HEK293 (cell line): ENCODE results near the gene MKLN1.

ENCODE experiments used
- CTCF ChIA-PET: fragments of 350-600 bp; formaldehyde crosslinking; extraction: SDS; loops from one replicate; lab custom pipeline; 2021; ENCODE audit warnings: antibody characterized with exemption; lab: Yijun Ruan, JAX
- POLR2A ChIA-PET: fragments of 300-600 bp; formaldehyde crosslinking; extraction: SDS; loops from one replicate; lab custom pipeline; 2020; ENCODE audit warnings: antibody characterized with exemption, inconsistent platforms; lab: Yijun Ruan, JAX
- H3K27ac ChIP-seq: fragments of 200-500 bp; sonication (Bioruptor generic); 2 replicates; pipeline ENCODE4 v1.5.1; 2014; ENCODE audit warnings: low read depth, low read length, control low read depth, inconsistent platforms; ENCODE audit errors: extremely low read depth
- H3K36me3 ChIP-seq, 2 experiments: fragments of 200-500 bp in 1 of 2; sonication (Bioruptor generic) in 1 of 2; 1 replicate in 1 of 2; 2 replicates in 1 of 2; pipeline ENCODE4 v1.5.1; 2014 to 2017; ENCODE audit warnings: inconsistent platforms in 2 of 2, low read length in 2 of 2; ENCODE audit not compliant: control insufficient read depth in 2 of 2, insufficient read depth in 1 of 2
- H3K4me1 ChIP-seq: fragments of 200-500 bp; sonication (Bioruptor generic); 2 replicates; pipeline ENCODE4 v1.5.1; 2014; ENCODE audit warnings: mild to moderate bottlenecking, low read length, inconsistent platforms; ENCODE audit not compliant: control insufficient read depth, insufficient read depth
- H3K4me3 ChIP-seq: 2 replicates; pipeline ENCODE4 v1.5.1; 2011; ENCODE audit warnings: low read depth, mild to moderate bottlenecking, control low read depth, low read length, moderate library complexity
- H3K9me3 ChIP-seq: fragments of 200-500 bp; sonication (Bioruptor generic); 2 replicates; pipeline ENCODE4 v1.5.1; 2014; ENCODE audit warnings: low read depth, low read length, inconsistent platforms; ENCODE audit not compliant: control insufficient read depth, insufficient read depth
- BCL11A ChIP-seq: fragments of 450-650 bp; formaldehyde crosslinking; IDR thresholded peaks from 2 replicates; pipeline ENCODE4 v1.5.1; 2016; ENCODE audit warnings: low read depth, missing biosample characterization, missing genetic modification characterization
- KLF1 ChIP-seq: fragments of 450-650 bp; formaldehyde crosslinking; IDR thresholded peaks from 2 replicates; pipeline ENCODE4 v1.5.1; 2016; ENCODE audit warnings: missing biosample characterization, missing genetic modification characterization
- KLF10 ChIP-seq: fragments of 450-650 bp; IDR thresholded peaks from 2 replicates; pipeline ENCODE4 v1.5.1; 2018; ENCODE audit warnings: missing biosample characterization, mild to moderate bottlenecking, missing genetic modification characterization
- KLF16 ChIP-seq: fragments of 450-650 bp; formaldehyde crosslinking; IDR thresholded peaks from 2 replicates; pipeline ENCODE4 v1.5.1; 2017; ENCODE audit warnings: missing biosample characterization, missing genetic modification characterization
- KLF9 ChIP-seq: fragments of 450-650 bp; formaldehyde crosslinking; IDR thresholded peaks from 2 replicates; pipeline ENCODE4 v1.5.1; 2016; ENCODE audit warnings: missing biosample characterization, missing genetic modification characterization, low read depth
- OSR2 ChIP-seq: fragments of 450-650 bp; formaldehyde crosslinking; IDR thresholded peaks from 2 replicates; pipeline ENCODE4 v1.5.1; 2016; ENCODE audit warnings: missing biosample characterization, missing genetic modification characterization
- SALL2 ChIP-seq: fragments of 450-650 bp; formaldehyde crosslinking; IDR thresholded peaks from 2 replicates; pipeline ENCODE4 v1.5.0; 2017; ENCODE audit warnings: missing biosample characterization, mild to moderate bottlenecking, missing genetic modification characterization, borderline replicate concordance
- SP7 ChIP-seq: fragments of 450-650 bp; formaldehyde crosslinking; IDR thresholded peaks from 2 replicates; pipeline ENCODE4 v1.5.1; 2016; ENCODE audit warnings: missing biosample characterization, missing genetic modification characterization
- ZBTB20 ChIP-seq: fragments of 450-650 bp; formaldehyde crosslinking; IDR thresholded peaks from 2 replicates; pipeline ENCODE4 v1.5.1; 2016; ENCODE audit warnings: missing biosample characterization, missing genetic modification characterization
- ZNF16 ChIP-seq: fragments of 450-650 bp; formaldehyde crosslinking; IDR thresholded peaks from 2 replicates; pipeline ENCODE4 v1.5.1; 2016; ENCODE audit warnings: low read depth, missing biosample characterization, missing genetic modification characterization
- ZNF19 ChIP-seq: fragments of 450-650 bp; formaldehyde crosslinking; IDR thresholded peaks from 2 replicates; pipeline ENCODE4; 2016; ENCODE audit warnings: missing biosample characterization, missing genetic modification characterization, low read depth
- ZNF221 ChIP-seq: fragments of 450-650 bp; formaldehyde crosslinking; IDR thresholded peaks from 2 replicates; pipeline ENCODE4 v1.5.1; 2017; ENCODE audit warnings: missing biosample characterization, missing genetic modification characterization, borderline replicate concordance
- ZNF223 ChIP-seq: fragments of 450-650 bp; formaldehyde crosslinking; IDR thresholded peaks from 2 replicates; pipeline ENCODE4 v1.5.1; 2016; ENCODE audit warnings: missing biosample characterization, missing genetic modification characterization
- ZNF292 ChIP-seq: fragments of 450-650 bp; formaldehyde crosslinking; IDR thresholded peaks from 2 replicates; pipeline ENCODE4 v1.5.1; 2016; ENCODE audit warnings: low read depth, missing biosample characterization, missing genetic modification characterization, borderline replicate concordance
- ZNF350 ChIP-seq: fragments of 450-650 bp; formaldehyde crosslinking; IDR thresholded peaks from 2 replicates; pipeline ENCODE4 v1.5.0; 2017; ENCODE audit warnings: missing biosample characterization, mild to moderate bottlenecking, missing genetic modification characterization
- ZNF404 ChIP-seq: fragments of 450-650 bp; formaldehyde crosslinking; IDR thresholded peaks from 2 replicates; pipeline ENCODE4 v1.5.1; 2017; ENCODE audit warnings: missing biosample characterization, missing genetic modification characterization
- ZNF596 ChIP-seq: fragments of 450-650 bp; IDR thresholded peaks from 2 replicates; pipeline ENCODE4 v1.5.0; 2018; ENCODE audit warnings: missing biosample characterization, mild to moderate bottlenecking, missing genetic modification characterization, moderate library complexity
- ZNF623 ChIP-seq: fragments of 450-650 bp; formaldehyde crosslinking; IDR thresholded peaks from 2 replicates; pipeline ENCODE4 v1.5.1; 2016; ENCODE audit warnings: missing biosample characterization, missing genetic modification characterization
- ZNF624 ChIP-seq: fragments of 450-650 bp; formaldehyde crosslinking; IDR thresholded peaks from 2 replicates; pipeline ENCODE4 v1.5.1; 2017; ENCODE audit warnings: missing biosample characterization, missing genetic modification characterization
- ZNF664 ChIP-seq: fragments of 450-650 bp; formaldehyde crosslinking; IDR thresholded peaks from 2 replicates; pipeline ENCODE4 v1.5.1; 2016; ENCODE audit warnings: missing biosample characterization, missing genetic modification characterization
- ZNF747 ChIP-seq: fragments of 450-650 bp; formaldehyde crosslinking; IDR thresholded peaks from 2 replicates; pipeline ENCODE4 v1.5.1; 2016; ENCODE audit warnings: missing biosample characterization, missing genetic modification characterization
- TF ChIP-seq, protein P1 (sequence below): fragments of 450-650 bp; formaldehyde crosslinking; IDR thresholded peaks from 2 replicates; pipeline ENCODE4 v1.5.1; 2016; ENCODE audit warnings: missing biosample characterization, missing genetic modification characterization
- TF ChIP-seq, protein P2 (sequence below): fragments of 450-650 bp; formaldehyde crosslinking; IDR thresholded peaks from 2 replicates; pipeline ENCODE4 v1.5.1; 2016; ENCODE audit warnings: missing biosample characterization, missing genetic modification characterization

MKLN1 gene

DNA sequence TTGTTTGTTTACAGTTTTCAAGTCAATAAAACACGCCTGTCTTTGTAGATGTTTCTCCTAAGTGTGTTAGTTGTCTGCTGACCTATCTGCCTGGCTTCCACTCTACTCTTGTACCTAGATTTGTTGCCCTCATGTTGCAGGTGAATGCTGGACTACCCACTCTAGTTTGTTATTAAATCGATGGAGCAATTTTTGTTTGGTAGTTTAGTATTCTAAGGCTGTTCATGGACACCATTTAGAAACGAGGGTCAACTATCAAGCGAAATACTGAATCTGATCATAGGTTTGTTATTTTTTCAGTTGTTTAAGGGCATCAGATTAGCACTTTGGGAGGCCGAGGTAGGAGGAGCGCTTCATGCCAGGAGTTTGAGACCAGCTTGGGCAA is 29.1 kb upstream of the MKLN1 start:
- Histone ChIP-seq H3K27ac (no peak overlapping the region), H3K4me3 (no peak overlapping the region), H3K9me3 (no peaks in the 10 kb centered on the region), H3K4me1 (no peaks in the 10 kb centered on the region), H3K36me3 (no peaks in the 10 kb centered on the region)
- TF ChIP-seq ZNF16 (tag by site-specific recombination) (no peak), SALL2 (tag by site-specific recombination) (no peak), ZNF292 (tag by site-specific recombination) (no peak), ZNF596 (tag by site-specific recombination) (no peak), ZNF223 (tag by site-specific recombination) (no peak), ZNF221 (tag by site-specific recombination) (no peak), OSR2 (tag by site-specific recombination) (no peak)
- ChIA-PET POLR2A (interaction anchor here (0.6 kb wide), 1 partner anchor 24 kb away, joined by 9 read pairs; no protein-coding TSS in a partner anchor), CTCF (interaction anchor here (0.5 to 0.6 kb wide), 2 partner anchors 28 to 37 kb away, joined by 4 read pairs; no protein-coding TSS in a partner anchor)

DNA sequence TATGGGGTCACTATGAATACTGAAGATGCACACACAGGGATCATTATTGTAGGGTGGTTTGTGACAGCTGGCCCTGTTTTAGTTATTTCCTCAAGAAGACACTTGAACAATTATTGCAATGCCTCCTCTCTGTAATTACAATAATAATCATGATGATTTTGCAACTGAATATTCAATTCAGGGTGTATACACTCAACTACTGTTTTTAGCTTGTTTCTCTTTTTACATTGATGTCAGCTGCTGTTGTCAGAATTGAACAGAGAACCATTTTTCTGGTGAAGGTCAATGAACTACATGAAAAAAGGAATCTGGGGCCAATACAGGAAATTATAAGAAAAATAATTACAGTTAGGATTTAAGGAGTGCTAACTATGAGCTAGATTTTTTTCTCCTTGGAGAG is 28.6 kb upstream of the MKLN1 start:
- no peaks in the 10 kb centered on the region for H3K9me3 ChIP-seq
- no peaks in the 10 kb centered on the region for H3K36me3 ChIP-seq
- TF ChIP-seq KLF9 (tag by site-specific recombination) (no peak), SP7 (tag by site-specific recombination) (no peak), KLF1 (tag by site-specific recombination) (no peak), ZNF664 (tag by site-specific recombination) (no peak), ZNF404 (tag by site-specific recombination) (no peak), ZNF350 (no peak), ZNF623 (tag by site-specific recombination) (no peak), KLF10 (tag by site-specific recombination) (no peak), ZNF747 (tag by site-specific recombination) (no peak), ZNF624 (no peak), BCL11A (tag by site-specific recombination) (no peak)
- TF ChIP-seq, protein P1, sequence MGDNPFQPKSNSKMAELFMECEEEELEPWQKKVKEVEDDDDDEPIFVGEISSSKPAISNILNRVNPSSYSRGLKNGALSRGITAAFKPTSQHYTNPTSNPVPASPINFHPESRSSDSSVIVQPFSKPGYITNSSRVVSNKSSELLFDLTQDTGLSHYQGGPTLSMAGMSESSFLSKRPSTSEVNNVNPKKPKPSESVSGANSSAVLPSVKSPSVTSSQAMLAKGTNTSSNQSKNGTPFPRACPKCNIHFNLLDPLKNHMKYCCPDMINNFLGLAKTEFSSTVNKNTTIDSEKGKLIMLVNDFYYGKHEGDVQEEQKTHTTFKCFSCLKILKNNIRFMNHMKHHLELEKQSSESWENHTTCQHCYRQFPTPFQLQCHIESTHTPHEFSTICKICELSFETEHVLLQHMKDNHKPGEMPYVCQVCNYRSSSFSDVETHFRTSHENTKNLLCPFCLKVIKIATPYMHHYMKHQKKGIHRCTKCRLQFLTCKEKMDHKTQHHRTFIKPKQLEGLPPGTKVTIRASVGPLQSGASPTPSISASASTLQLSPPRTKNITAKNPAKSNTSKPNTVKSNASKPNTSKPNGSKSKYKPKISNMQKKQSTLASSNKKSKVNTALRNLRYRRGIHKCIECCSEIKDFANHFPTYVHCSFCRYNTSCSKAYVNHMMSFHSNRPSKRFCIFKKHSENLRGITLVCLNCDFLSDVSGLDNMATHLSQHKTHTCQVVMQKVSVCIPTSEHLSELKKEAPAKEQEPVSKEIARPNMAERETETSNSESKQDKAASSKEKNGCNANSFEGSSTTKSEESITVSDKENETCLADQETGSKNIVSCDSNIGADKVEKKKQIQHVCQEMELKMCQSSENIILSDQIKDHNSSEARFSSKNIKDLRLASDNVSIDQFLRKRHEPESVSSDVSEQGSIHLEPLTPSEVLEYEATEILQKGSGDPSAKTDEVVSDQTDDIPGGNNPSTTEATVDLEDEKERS, result no peak
- TF ChIP-seq, all 188 proteins: peak for 0
- ChIA-PET POLR2A (no interaction called here), CTCF (interaction anchor here (0.5 to 0.6 kb wide), 3 partner anchors 29 to 154 kb away, joined by 3 to 4 read pairs (median 4); no protein-coding TSS in a partner anchor)
- Histone ChIP-seq H3K27ac (no peak overlapping the region), H3K4me3 (no peak overlapping the region), H3K4me1 (no peaks in the 10 kb centered on the region)

DNA sequence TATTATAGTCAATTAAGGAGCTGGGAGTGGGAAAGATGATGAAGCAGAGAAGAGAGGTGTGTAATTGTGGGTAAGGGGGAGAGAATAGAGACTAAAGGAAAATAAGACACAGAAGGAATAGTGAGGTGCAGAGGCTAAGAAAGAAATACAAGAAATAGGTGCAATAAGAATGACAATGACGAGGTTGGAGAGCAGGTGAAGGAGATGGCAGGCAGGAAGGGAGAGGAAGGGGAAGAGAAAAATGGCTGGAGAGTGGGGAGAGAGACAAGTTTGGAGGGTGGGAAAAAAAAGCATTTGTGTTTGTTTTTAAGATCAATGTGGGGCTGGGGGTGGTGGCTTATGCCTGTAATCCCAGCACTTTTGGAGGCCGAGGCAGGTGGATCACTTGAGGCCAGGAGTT is 27.6 kb upstream of the MKLN1 start:
- no peak overlapping the region for H3K27ac ChIP-seq
- H3K9me3 ChIP-seq, result no peaks in the 10 kb centered on the region
- TF ChIP-seq ZBTB20 (tag by site-specific recombination) (no peak), KLF16 (tag by site-specific recombination) (no peak), ZNF19 (tag by site-specific recombination) (no peak)
- TF ChIP-seq, protein P2, sequence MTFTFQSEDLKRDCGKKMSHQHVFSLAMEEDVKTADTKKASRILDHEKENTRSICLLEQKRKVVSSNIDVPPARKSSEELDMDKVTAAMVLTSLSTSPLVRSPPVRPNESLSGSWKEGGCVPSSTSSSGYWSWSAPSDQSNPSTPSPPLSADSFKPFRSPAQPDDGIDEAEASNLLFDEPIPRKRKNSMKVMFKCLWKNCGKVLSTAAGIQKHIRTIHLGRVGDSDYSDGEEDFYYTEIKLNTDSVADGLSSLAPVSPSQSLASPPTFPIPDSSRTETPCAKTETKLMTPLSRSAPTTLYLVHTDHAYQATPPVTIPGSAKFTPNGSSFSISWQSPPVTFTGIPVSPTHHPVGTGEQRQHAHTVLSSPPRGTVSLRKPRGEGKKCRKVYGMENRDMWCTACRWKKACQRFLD (tag by site-specific recombination), result no peak
- TF ChIP-seq, protein P1, result no peak
- POLR2A ChIA-PET, result no interaction called here
- CTCF ChIA-PET, result no interaction called here
- no peaks in the 10 kb centered on the region for H3K4me1 ChIP-seq
- no peak overlapping the region for H3K4me3 ChIP-seq
- no peaks in the 10 kb centered on the region for H3K36me3 ChIP-seq
